ENCODE results near the gene ARHGEF4.

DNA sequence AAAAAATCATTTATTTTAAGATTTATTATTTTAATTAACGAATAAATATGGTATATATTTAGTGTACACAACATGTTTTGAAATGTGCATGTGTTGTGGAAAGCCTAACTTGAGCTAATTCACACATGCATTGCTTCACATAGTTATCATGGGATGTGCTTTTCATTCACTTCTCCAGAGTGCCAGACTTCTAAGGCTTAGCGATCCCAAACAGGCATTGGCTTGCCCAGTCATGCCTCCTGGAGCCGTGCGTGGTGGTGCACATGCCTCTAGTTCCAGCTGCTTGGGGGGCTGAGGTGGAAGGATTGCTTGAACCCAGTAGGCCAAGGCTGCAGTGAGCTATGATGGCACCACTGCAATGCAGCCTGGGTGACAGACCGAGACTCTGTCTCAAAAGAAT, 40.5 kb downstream of the ARHGEF4 start:
- TF ChIP-seq POLR2A (IDR thresholded peaks at IDR 0.05; ENCODE audit: low read depth, low read length) (no peak), GATA2 (IDR thresholded peaks at IDR 0.05; ENCODE audit: insufficient read depth, insufficient read length, low read depth, low read length) (no peak)
- TF ChIP-seq, protein P1, sequence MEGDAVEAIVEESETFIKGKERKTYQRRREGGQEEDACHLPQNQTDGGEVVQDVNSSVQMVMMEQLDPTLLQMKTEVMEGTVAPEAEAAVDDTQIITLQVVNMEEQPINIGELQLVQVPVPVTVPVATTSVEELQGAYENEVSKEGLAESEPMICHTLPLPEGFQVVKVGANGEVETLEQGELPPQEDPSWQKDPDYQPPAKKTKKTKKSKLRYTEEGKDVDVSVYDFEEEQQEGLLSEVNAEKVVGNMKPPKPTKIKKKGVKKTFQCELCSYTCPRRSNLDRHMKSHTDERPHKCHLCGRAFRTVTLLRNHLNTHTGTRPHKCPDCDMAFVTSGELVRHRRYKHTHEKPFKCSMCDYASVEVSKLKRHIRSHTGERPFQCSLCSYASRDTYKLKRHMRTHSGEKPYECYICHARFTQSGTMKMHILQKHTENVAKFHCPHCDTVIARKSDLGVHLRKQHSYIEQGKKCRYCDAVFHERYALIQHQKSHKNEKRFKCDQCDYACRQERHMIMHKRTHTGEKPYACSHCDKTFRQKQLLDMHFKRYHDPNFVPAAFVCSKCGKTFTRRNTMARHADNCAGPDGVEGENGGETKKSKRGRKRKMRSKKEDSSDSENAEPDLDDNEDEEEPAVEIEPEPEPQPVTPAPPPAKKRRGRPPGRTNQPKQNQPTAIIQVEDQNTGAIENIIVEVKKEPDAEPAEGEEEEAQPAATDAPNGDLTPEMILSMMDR (IDR thresholded peaks at IDR 0.05; ENCODE audit: extremely low read depth in 1 of 2, insufficient read depth in 1 of 2, low read depth in 1 of 2, low read length in 2 of 2), result no peak

All from endothelial cell of umbilical vein (primary cell).